WTC11 (cell line): ENCODE data around the gene KRT7.

ENCODE experiments used
- CTCF ChIP-seq: fragments of 200-600 bp; IDR thresholded peaks from 2 replicates; pipeline ENCODE4 v1.8.0; 2022; ENCODE audit warnings: antibody characterized with exemption
- E2F1 ChIP-seq: sonication (generic); formaldehyde crosslinking; IDR thresholded peaks from 2 replicates; pipeline ENCODE4 v1.8.0; 2022; ENCODE audit warnings: mild to moderate bottlenecking, missing genetic modification reagents
- HMGXB4 ChIP-seq: sonication (generic); formaldehyde crosslinking; IDR thresholded peaks from 2 replicates; pipeline ENCODE4 v1.8.1; 2023; ENCODE audit warnings: mild to moderate bottlenecking, moderate library complexity, missing genetic modification reagents
- USF2 ChIP-seq: sonication (generic); formaldehyde crosslinking; IDR thresholded peaks from 2 replicates; pipeline ENCODE4 v1.8.1; 2023; ENCODE audit warnings: mild to moderate bottlenecking, missing genetic modification reagents, moderate library complexity
- ZNF138 ChIP-seq: sonication (generic); formaldehyde crosslinking; conservative IDR thresholded peaks from 2 replicates; pipeline ENCODE4 v1.8.1; 2022; ENCODE audit warnings: mild to moderate bottlenecking, moderate library complexity, missing genetic modification reagents

GRCh38 chr12:52260361-52261207 lies 27.5 kb downstream of the KRT7 start:
- TF ChIP-seq CTCF (no peak), USF2 (CRISPR knock-in tag) (no peak), E2F1 (CRISPR knock-in tag) (no peak), ZNF138 (CRISPR knock-in tag) (no peak), HMGXB4 (CRISPR knock-in tag) (no peak)
